HCT116 (cell line): ENCODE data around the gene PDE10A.

Source experiments
- CEBPB ChIP-seq: IDR thresholded peaks from 2 replicates; pipeline ENCODE4 v1.6.1; 2012; ENCODE audit warnings: low read depth
- ELF1 ChIP-seq: IDR thresholded peaks from 2 replicates; pipeline ENCODE4 v1.6.1; 2012; ENCODE audit warnings: low read depth, borderline replicate concordance
- EZH2 ChIP-seq: fragments of 200-600 bp; sonication (generic); IDR thresholded peaks from 2 replicates; pipeline ENCODE4 v1.6.1; 2017; ENCODE audit warnings: antibody characterized with exemption, mixed run types
- FOSL1 ChIP-seq: IDR thresholded peaks from 2 replicates; pipeline ENCODE4 v1.6.1; 2012; ENCODE audit warnings: low read depth
- MAX ChIP-seq: IDR thresholded peaks from 2 replicates; pipeline ENCODE4 v1.6.1; 2012
- POLR2A ChIP-seq: IDR thresholded peaks from 2 replicates; pipeline ENCODE4 v1.7.0; 2011; ENCODE audit warnings: borderline replicate concordance; ENCODE audit not compliant: insufficient read depth, insufficient read length; ENCODE audit errors: extremely low read depth
- SP1 ChIP-seq: IDR thresholded peaks from 2 replicates; pipeline ENCODE4 v1.6.1; 2012; ENCODE audit warnings: low read depth
- SRF ChIP-seq: IDR thresholded peaks from 2 replicates; pipeline ENCODE4 v1.6.1; 2012; ENCODE audit warnings: low read depth
- ZFX ChIP-seq: fragments of 450-650 bp; IDR thresholded peaks from 2 replicates; pipeline ENCODE4 v1.6.1; 2017
- TF ChIP-seq, protein P1 (sequence below), 3 experiments: fragments of 200-600 bp in 1 of 3; sonication (generic) in 1 of 3; IDR thresholded peaks in 2 of 3; conservative IDR thresholded peaks in 1 of 3; 2 replicates each; pipeline ENCODE4 v1.5.1; 2012 to 2017; ENCODE audit warnings: low read depth in 2 of 3, low read length in 2 of 3, antibody characterized with exemption in 1 of 3, borderline replicate concordance in 1 of 3, control low read depth in 1 of 3, mild to moderate bottlenecking in 1 of 3, mixed read lengths in 1 of 3, mixed run types in 1 of 3, moderate library complexity in 1 of 3; ENCODE audit not compliant: insufficient read depth in 1 of 3
- TF ChIP-seq, protein P2 (sequence below): IDR thresholded peaks from 2 replicates; pipeline ENCODE4 v1.6.1; 2012; ENCODE audit warnings: low read depth

DNA sequence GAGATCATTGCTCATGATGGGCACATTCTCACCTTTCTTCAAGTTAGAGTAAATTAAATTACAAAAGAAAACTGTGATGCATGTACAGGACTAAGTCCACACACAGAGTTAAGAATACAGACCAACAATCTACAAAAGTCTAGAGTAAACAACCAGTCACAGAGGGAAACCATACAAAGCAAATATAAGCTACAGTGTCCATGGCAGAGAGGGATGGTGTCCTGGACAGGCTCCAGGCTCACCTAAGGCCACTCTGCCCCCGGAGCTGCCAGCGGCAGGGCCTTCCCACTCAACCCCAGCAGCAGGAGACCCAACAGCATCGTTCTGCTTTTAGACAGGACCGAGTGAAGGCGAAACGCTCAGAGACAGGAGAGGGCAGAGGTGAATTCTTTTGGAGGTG lies 16.0 kb downstream of the PDE10A start:
- TF ChIP-seq ELF1 (no peak), POLR2A (no peak), EZH2 (no peak), MAX (no peak), SRF (no peak), SP1 (no peak), CEBPB (no peak), FOSL1 (no peak), ZFX (no peak)
- TF ChIP-seq, protein P1, sequence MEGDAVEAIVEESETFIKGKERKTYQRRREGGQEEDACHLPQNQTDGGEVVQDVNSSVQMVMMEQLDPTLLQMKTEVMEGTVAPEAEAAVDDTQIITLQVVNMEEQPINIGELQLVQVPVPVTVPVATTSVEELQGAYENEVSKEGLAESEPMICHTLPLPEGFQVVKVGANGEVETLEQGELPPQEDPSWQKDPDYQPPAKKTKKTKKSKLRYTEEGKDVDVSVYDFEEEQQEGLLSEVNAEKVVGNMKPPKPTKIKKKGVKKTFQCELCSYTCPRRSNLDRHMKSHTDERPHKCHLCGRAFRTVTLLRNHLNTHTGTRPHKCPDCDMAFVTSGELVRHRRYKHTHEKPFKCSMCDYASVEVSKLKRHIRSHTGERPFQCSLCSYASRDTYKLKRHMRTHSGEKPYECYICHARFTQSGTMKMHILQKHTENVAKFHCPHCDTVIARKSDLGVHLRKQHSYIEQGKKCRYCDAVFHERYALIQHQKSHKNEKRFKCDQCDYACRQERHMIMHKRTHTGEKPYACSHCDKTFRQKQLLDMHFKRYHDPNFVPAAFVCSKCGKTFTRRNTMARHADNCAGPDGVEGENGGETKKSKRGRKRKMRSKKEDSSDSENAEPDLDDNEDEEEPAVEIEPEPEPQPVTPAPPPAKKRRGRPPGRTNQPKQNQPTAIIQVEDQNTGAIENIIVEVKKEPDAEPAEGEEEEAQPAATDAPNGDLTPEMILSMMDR (IDR thresholded peaks at IDR 0.05 in 2 of 3, conservative IDR thresholded peaks at IDR 0.05 in 1 of 3; ENCODE audit: borderline replicate concordance in 1 of 3, insufficient read depth in 1 of 3, low read depth in 2 of 3, low read length in 2 of 3), result no peak
- TF ChIP-seq, protein P2, sequence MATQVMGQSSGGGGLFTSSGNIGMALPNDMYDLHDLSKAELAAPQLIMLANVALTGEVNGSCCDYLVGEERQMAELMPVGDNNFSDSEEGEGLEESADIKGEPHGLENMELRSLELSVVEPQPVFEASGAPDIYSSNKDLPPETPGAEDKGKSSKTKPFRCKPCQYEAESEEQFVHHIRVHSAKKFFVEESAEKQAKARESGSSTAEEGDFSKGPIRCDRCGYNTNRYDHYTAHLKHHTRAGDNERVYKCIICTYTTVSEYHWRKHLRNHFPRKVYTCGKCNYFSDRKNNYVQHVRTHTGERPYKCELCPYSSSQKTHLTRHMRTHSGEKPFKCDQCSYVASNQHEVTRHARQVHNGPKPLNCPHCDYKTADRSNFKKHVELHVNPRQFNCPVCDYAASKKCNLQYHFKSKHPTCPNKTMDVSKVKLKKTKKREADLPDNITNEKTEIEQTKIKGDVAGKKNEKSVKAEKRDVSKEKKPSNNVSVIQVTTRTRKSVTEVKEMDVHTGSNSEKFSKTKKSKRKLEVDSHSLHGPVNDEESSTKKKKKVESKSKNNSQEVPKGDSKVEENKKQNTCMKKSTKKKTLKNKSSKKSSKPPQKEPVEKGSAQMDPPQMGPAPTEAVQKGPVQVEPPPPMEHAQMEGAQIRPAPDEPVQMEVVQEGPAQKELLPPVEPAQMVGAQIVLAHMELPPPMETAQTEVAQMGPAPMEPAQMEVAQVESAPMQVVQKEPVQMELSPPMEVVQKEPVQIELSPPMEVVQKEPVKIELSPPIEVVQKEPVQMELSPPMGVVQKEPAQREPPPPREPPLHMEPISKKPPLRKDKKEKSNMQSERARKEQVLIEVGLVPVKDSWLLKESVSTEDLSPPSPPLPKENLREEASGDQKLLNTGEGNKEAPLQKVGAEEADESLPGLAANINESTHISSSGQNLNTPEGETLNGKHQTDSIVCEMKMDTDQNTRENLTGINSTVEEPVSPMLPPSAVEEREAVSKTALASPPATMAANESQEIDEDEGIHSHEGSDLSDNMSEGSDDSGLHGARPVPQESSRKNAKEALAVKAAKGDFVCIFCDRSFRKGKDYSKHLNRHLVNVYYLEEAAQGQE, result no peak
